ENCODE data around the gene ADAMTS5.

DNA sequence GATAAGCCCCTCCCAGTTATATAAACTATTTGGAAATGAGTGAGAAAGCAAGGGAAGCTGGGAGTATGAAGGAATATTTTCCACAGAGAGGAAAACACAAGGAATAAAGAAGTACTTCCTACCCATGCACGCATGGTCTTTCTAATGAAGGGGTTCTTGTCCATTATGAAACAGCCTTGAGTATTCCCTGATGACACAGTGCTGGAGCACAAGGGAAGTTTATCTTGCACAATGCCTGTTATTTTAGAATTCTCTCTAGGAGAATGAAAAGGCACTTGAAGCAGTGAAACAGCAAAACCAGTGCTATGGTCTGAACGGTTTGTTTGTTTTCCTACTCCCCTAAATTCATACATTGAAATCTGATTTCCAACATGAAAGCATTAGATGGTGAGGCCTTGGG lies 83.1 kb downstream of the ADAMTS5 start:
- TF ChIP-seq, protein P1, sequence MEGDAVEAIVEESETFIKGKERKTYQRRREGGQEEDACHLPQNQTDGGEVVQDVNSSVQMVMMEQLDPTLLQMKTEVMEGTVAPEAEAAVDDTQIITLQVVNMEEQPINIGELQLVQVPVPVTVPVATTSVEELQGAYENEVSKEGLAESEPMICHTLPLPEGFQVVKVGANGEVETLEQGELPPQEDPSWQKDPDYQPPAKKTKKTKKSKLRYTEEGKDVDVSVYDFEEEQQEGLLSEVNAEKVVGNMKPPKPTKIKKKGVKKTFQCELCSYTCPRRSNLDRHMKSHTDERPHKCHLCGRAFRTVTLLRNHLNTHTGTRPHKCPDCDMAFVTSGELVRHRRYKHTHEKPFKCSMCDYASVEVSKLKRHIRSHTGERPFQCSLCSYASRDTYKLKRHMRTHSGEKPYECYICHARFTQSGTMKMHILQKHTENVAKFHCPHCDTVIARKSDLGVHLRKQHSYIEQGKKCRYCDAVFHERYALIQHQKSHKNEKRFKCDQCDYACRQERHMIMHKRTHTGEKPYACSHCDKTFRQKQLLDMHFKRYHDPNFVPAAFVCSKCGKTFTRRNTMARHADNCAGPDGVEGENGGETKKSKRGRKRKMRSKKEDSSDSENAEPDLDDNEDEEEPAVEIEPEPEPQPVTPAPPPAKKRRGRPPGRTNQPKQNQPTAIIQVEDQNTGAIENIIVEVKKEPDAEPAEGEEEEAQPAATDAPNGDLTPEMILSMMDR (IDR thresholded peaks at IDR 0.05 in 4 of 5, conservative IDR thresholded peaks at IDR 0.05 in 1 of 5), result no peak
- TF ChIP-seq POLR2A (IDR thresholded peaks at IDR 0.05), result no peak
